GM08714 (cell line): ENCODE measurements around the gene AXL.
"Not testable (repeated sequence)": the region's sequence is repeated elsewhere in the genome, so short reads cannot be mapped to it uniquely, and the experiment has no call there.

ENCODE experiments used
- H3K4me3 ChIP-seq: fragments of 200-500 bp; sonication (Bioruptor generic); 2 replicates; pipeline ENCODE4 v1.5.1; 2014; ENCODE audit warnings: mild to moderate bottlenecking, low read length, inconsistent platforms
- ZNF274 ChIP-seq: IDR thresholded peaks from 2 replicates; pipeline ENCODE4 v1.6.1; 2012; ENCODE audit warnings: mild to moderate bottlenecking, low read depth, low read length

The AXL gene

GRCh38 chr19:41223431-41224234 lies 4.6 kb downstream of the AXL start:
- H3K4me3 ChIP-seq: no peak overlapping the region
- no peak for TF ChIP-seq ZNF274

- no peak overlapping the region for H3K4me3 ChIP-seq
- no peak for TF ChIP-seq ZNF274
These were observed 5.6 kb downstream of the AXL start for GRCh38 chr19:41224632-41225031.

- TF ChIP-seq ZNF274: no peak
- H3K4me3 ChIP-seq: no peak overlapping the region
These were observed 6.4 kb downstream of the AXL start for GRCh38 chr19:41225238-41226052.

GRCh38 chr19:41226053-41226873 lies 7.2 kb downstream of the AXL start:
- no peak for TF ChIP-seq ZNF274
- H3K4me3 ChIP-seq: peak overlapping the region; percentile 7; the same call in 1 of the 2 replicates

- TF ChIP-seq ZNF274: no peak
- H3K4me3 ChIP-seq: no peak overlapping the region
These were observed 7.9 kb downstream of the AXL start for GRCh38 chr19:41226874-41227390.

GRCh38 chr19:41228486-41228885 lies 9.5 kb downstream of the AXL start:
- TF ChIP-seq ZNF274: no peak
- H3K4me3 ChIP-seq: no peak overlapping the region

GRCh38 chr19:41229338-41229737 lies 10.3 kb downstream of the AXL start:
- H3K4me3 ChIP-seq: not testable (repeated sequence)

- H3K4me3 ChIP-seq: no peak overlapping the region
- TF ChIP-seq ZNF274: no peak
These were observed 11.2 kb downstream of the AXL start for GRCh38 chr19:41230067-41230857.

- no peak for TF ChIP-seq ZNF274
- no peak overlapping the region for H3K4me3 ChIP-seq
These were observed 13.7 kb downstream of the AXL start for GRCh38 chr19:41232686-41233085.

GRCh38 chr19:41233748-41234240 lies 14.8 kb downstream of the AXL start:
- no peak for TF ChIP-seq ZNF274
- no peak overlapping the region for H3K4me3 ChIP-seq

GRCh38 chr19:41234512-41235168 lies 15.6 kb downstream of the AXL start:
- no peak for TF ChIP-seq ZNF274
- no peak overlapping the region for H3K4me3 ChIP-seq

GRCh38 chr19:41235480-41235879 lies 16.5 kb downstream of the AXL start:
- H3K4me3 ChIP-seq: no peak overlapping the region
- no peak for TF ChIP-seq ZNF274

GRCh38 chr19:41238244-41238643 lies 19.2 kb downstream of the AXL start:
- no peak for TF ChIP-seq ZNF274
- no peak overlapping the region for H3K4me3 ChIP-seq
